ENCODE results near the gene GFI1B. TPM values are rescaled to one million over a fixed set of nuclear protein-coding genes. Genes with fewer than 3 reads are reported as not detected.

Gene GFI1B
- total RNA-seq, 1 experiment from 2014 or later, result not detected

DNA sequence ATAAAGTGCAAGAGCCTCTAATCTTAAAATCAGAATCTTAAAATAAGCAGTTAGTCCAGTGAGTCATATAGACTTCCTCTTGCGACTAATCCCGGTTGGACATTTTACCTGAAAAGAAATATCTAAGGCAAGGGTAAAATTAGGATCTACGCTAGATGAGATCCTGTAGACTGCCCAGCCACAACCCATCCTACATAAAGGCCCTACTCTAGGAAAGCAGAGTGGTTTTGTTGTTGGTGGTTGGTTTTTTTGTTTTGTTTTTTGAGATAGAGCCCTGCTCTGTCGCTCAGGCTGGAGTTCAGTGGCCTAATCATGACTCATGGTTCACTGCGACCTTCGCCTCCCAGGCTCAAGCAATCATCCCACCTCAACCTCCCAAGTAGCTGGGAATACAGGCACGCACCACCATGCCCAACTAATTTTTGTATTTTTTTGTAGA lies 41.0 kb upstream of the GFI1B start:
- no peaks in the 10 kb centered on the region for H3K36me3 ChIP-seq (ENCODE audit: insufficient read depth, low read length, poor library complexity, severe bottlenecking)
- H3K4me1 ChIP-seq (ENCODE audit: insufficient read depth, low read length, poor library complexity, severe bottlenecking), result peaks cover 1% of the 10 kb centered on the region
- H3K4me3 ChIP-seq (ENCODE audit: low read depth, low read length, poor library complexity, severe bottlenecking), result no peak overlapping the region
- no TSS peak for BruUV-seq (replicated peaks)
- CTCF ChIA-PET, result no interaction called here
- POLR2A ChIA-PET (ENCODE audit: low non-redundant PET), result no interaction called here
- intact Hi-C loops (cut with micrococcal nuclease; ENCODE audit: unreplicated experiment), result no loop called here
- no peaks in the 10 kb centered on the region for H3K27me3 ChIP-seq (replicated peaks; ENCODE audit: insufficient read depth, low read depth, low read length, poor library complexity)
- TF ChIP-seq, protein P1, sequence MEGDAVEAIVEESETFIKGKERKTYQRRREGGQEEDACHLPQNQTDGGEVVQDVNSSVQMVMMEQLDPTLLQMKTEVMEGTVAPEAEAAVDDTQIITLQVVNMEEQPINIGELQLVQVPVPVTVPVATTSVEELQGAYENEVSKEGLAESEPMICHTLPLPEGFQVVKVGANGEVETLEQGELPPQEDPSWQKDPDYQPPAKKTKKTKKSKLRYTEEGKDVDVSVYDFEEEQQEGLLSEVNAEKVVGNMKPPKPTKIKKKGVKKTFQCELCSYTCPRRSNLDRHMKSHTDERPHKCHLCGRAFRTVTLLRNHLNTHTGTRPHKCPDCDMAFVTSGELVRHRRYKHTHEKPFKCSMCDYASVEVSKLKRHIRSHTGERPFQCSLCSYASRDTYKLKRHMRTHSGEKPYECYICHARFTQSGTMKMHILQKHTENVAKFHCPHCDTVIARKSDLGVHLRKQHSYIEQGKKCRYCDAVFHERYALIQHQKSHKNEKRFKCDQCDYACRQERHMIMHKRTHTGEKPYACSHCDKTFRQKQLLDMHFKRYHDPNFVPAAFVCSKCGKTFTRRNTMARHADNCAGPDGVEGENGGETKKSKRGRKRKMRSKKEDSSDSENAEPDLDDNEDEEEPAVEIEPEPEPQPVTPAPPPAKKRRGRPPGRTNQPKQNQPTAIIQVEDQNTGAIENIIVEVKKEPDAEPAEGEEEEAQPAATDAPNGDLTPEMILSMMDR (conservative IDR thresholded peaks at IDR 0.05; ENCODE audit: low read depth, low read length), result no peak
- TF ChIP-seq EZH2 (IDR thresholded peaks at IDR 0.05; ENCODE audit: borderline replicate concordance, low read depth, low read length, poor library complexity, severe bottlenecking), result no peak
- H3K9me3 ChIP-seq (ENCODE audit: low read depth, low read length, poor library complexity, severe bottlenecking), result no peaks in the 10 kb centered on the region
- H3K27ac ChIP-seq (ENCODE audit: low read depth, low read length, poor library complexity, severe bottlenecking), result no peak overlapping the region
- DNase-seq (ENCODE audit: low spot score), result no peak

DNA sequence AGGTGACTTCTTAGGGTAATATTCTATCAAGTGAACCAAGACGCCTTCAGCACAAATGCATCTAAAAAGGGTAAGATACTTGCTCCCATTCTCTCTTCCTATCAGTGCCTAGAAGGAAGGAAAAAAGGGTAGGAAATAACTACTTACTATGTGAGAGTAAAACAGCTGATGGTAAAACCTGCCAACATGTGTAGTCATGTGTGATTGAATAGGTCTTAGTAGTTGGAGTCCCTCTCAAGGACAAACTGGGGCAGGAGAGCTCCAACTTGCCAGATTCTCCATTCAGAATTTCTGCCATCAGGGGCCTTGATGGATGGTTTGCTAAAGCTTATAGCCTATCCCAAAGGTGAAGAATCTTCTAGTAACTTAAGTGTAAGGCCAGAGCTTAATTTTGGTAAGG lies 39.3 kb upstream of the GFI1B start:
- Histone ChIP-seq H3K36me3 (ENCODE audit: insufficient read depth, low read length, poor library complexity, severe bottlenecking) (no peaks in the 10 kb centered on the region), H3K4me3 (ENCODE audit: low read depth, low read length, poor library complexity, severe bottlenecking) (no peak overlapping the region), H3K27me3 (replicated peaks; ENCODE audit: insufficient read depth, low read depth, low read length, poor library complexity) (no peaks in the 10 kb centered on the region), H3K27ac (ENCODE audit: low read depth, low read length, poor library complexity, severe bottlenecking) (no peak overlapping the region), H3K4me1 (ENCODE audit: insufficient read depth, low read length, poor library complexity, severe bottlenecking) (peaks cover 11% of the 10 kb centered on the region), H3K9me3 (ENCODE audit: low read depth, low read length, poor library complexity, severe bottlenecking) (no peaks in the 10 kb centered on the region)
- no peak for DNase-seq (ENCODE audit: low spot score)
- ChIA-PET CTCF (no interaction called here), POLR2A (ENCODE audit: low non-redundant PET) (no interaction called here)
- intact Hi-C loops (cut with micrococcal nuclease; ENCODE audit: unreplicated experiment), result no loop called here
- no peak for TF ChIP-seq EZH2 (IDR thresholded peaks at IDR 0.05; ENCODE audit: borderline replicate concordance, low read depth, low read length, poor library complexity, severe bottlenecking)
- TF ChIP-seq, protein P1 (conservative IDR thresholded peaks at IDR 0.05; ENCODE audit: low read depth, low read length), result no peak
- BruUV-seq (replicated peaks), result no TSS peak

DNA sequence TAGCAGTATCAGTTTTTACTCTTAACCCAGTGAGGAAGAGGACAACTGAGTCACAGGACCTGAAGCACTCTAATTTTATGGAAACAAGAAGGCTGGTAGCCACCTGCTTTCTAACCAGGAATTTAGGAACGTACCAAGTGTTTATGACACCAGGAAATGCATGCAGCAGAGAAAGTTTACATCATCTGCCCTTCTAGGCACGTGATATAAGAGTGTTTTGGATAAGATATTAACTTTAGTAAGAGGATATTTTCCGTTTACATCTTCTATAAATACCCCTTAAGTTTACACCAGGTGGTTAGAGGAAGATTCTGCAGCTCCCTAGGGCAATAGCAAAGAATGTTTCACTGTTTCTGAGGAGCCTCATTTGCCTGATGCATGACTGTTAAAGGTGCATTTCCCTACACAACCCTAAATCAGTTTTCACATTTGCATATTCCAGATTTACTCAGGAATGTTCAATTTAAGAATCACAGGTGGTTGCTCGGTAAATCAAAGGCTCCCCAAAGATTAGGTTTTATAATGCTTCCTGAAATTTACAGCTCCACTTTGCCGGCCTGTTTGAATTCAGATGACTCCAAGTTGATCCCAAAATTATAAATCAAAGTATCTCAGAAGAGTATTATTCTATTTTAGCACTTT lies 35.8 kb upstream of the GFI1B start:
- BruUV-seq (replicated peaks), result no TSS peak
- CTCF ChIA-PET, result no interaction called here
- Histone ChIP-seq H3K9me3 (ENCODE audit: low read depth, low read length, poor library complexity, severe bottlenecking) (no peaks in the 10 kb centered on the region), H3K36me3 (ENCODE audit: insufficient read depth, low read length, poor library complexity, severe bottlenecking) (no peaks in the 10 kb centered on the region), H3K27ac (ENCODE audit: low read depth, low read length, poor library complexity, severe bottlenecking) (no peak overlapping the region), H3K4me1 (ENCODE audit: insufficient read depth, low read length, poor library complexity, severe bottlenecking) (peaks cover 11% of the 10 kb centered on the region), H3K27me3 (replicated peaks; ENCODE audit: insufficient read depth, low read depth, low read length, poor library complexity) (no peaks in the 10 kb centered on the region), H3K4me3 (ENCODE audit: low read depth, low read length, poor library complexity, severe bottlenecking) (peak overlapping the region; percentile 98)
- intact Hi-C loops (cut with micrococcal nuclease; ENCODE audit: unreplicated experiment), result no loop called here
- no peak for TF ChIP-seq EZH2 (IDR thresholded peaks at IDR 0.05; ENCODE audit: borderline replicate concordance, low read depth, low read length, poor library complexity, severe bottlenecking)
- TF ChIP-seq, protein P1 (conservative IDR thresholded peaks at IDR 0.05; ENCODE audit: low read depth, low read length), result no peak
- POLR2A ChIA-PET (ENCODE audit: low non-redundant PET), result interaction anchor here (0.7 kb wide), 1 partner anchor 405 kb away, joined by 9 read pairs; the partner anchor contains the start of genes MED22 and RPL7A
- no peak for DNase-seq (ENCODE audit: low spot score)

Measured in A673 (cell line).